Activated naive CD8-positive, alpha-beta T cell treated with anti-CD3 and anti-CD28 coated beads for 36 hours (primary cell): ENCODE data around the gene UBXN2A. TPM values are rescaled to one million over a fixed set of nuclear protein-coding genes. Genes with fewer than 3 reads are reported as not detected.

Experiments
- DNase-seq: peaks from one replicate; pipeline ENCODE4 v3.0.0; 2021
- H3K27ac Mint-ChIP-seq: one replicate; pipeline ENCODE4 v1.8.0; 2022; ENCODE audit warnings: mild to moderate bottlenecking, moderate library complexity, mixed read lengths
- H3K27me3 Mint-ChIP-seq: one replicate; pipeline ENCODE4 v1.8.0; 2022; ENCODE audit warnings: mild to moderate bottlenecking, mixed read lengths
- H3K36me3 Mint-ChIP-seq: one replicate; pipeline ENCODE4 v1.8.0; 2021; ENCODE audit warnings: mild to moderate bottlenecking, mixed read lengths
- H3K4me1 Mint-ChIP-seq: one replicate; pipeline ENCODE4 v1.8.0; 2021; ENCODE audit warnings: mixed read lengths
- H3K4me3 Mint-ChIP-seq: one replicate; pipeline ENCODE4 v1.8.0; 2022; ENCODE audit warnings: mild to moderate bottlenecking, moderate library complexity, mixed read lengths
- H3K9me3 Mint-ChIP-seq: one replicate; pipeline ENCODE4 v1.8.0; 2022; ENCODE audit warnings: mixed read lengths
- total RNA-seq, 2 experiments: library from RNA; stranded (reverse); gene quantifications; one replicate each; pipeline ENCODE4 v1.2.3, GENCODE V29; 2021

UBXN2A gene
- total RNA-seq, 2 experiments from 2014 or later: 12.4 to 12.6 TPM

DNA sequence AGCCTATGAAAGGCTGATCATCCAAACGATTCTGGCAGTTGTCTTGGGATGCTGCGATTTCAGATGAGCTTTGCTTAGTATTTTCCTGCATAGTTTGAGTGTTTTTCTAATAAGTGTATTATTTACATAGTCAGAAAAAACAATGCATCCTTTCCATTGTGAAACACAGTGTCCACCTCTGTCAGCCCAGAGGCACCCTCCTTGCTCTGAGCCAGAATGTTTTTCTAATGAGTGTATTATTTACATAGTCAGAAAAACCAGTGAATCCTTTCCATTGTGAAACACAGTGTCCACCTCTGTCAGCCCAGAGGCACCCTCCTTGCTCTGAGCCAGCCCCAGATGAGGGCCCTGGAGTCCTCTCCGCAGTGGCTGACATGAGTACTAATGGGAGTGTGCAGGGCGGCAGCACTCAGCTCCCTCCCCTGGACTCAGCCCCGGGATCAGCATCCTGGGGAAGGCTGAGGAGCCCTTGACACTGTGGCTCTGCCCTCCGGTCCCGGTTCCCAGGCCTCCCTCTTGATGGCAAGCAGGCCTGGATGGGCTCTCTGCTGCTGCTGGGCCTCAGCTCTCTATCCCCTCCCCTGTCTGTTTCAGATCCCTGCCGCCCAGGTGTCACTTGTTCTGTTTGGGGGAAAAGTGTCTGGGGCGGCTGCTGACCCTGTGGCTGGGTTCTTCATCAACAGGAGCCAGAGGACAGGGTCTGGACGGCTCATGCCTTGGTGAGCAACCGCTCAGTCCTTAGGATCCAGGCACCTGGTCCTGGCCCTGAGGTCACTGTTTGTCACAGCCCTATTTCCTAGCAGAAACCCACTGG, 75.5 kb downstream of the UBXN2A start:
- no peak for DNase-seq
- no peak overlapping the region for H3K27ac Mint-ChIP-seq
- no peaks in the 10 kb centered on the region for H3K4me1 Mint-ChIP-seq
- H3K9me3 Mint-ChIP-seq: no peaks in the 10 kb centered on the region
- peaks cover 27% of the 10 kb centered on the region for H3K27me3 Mint-ChIP-seq
- H3K4me3 Mint-ChIP-seq: no peak overlapping the region
- H3K36me3 Mint-ChIP-seq: no peaks in the 10 kb centered on the region

DNA sequence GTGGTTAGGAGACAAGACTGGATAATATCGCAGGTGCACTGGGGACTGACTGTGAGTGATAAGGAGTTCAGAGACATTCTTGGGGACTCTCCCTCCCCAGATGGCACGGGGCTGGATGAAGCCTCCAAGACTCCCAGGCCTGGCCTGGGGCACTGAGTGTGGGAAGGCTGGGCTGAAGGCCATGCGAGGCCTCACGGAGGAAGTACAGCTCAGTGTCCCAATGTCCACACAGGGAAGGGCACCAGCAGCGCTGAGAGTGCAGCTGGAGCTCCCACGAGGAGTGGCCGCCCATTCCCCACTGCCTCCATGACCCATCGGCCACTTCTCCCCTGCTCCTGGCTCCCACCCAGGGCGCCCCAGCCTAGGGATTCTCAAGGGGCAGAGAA, 76.1 kb downstream of the UBXN2A start:
- Mint-ChIP-seq H3K9me3 (no peaks in the 10 kb centered on the region), H3K4me3 (no peak overlapping the region), H3K27me3 (peaks cover 21% of the 10 kb centered on the region), H3K36me3 (no peaks in the 10 kb centered on the region), H3K27ac (no peak overlapping the region), H3K4me1 (no peaks in the 10 kb centered on the region)
- DNase-seq: no peak

DNA sequence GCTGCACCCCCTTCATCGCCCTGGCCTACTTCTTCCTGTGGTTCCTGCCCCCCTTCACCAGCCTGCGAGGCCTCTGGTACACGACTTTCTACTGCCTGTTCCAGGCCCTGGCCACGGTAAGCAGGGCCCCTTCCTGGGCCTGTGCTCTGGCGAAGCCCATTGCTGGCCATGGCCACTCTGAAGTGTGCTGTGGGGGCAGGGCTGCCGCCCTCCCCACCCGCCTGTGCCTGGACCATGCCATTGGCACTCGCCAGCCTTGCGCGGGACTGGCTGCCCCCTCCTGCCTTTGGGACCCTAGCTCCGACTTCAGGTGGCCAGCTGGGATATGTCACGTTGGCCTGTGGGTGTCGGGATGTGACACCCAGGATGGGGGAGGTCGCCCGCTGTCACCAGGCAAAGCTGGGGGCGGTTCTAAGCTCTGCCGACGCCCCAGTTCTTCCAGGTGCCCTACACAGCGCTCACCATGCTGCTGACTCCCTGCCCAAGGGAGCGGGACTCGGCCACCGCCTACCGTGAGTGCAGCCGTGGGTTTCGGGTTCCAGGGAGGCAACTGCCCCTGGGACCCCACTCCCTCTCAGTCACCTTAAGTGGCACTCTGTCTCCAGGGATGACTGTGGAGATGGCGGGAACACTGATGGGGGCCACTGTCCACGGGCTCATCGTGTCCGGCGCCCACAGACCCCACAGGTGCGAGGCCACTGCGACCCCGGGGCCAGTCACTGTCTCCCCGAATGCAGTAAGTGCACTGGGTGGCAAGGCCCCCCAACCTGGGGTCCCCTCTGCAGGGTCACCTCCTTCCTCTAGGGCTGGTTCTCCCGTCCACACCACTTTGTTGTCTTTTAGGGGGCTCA, 76.8 kb downstream of the UBXN2A start:
- peaks cover under 1% of the 10 kb centered on the region for H3K36me3 Mint-ChIP-seq
- no peaks in the 10 kb centered on the region for H3K4me1 Mint-ChIP-seq
- DNase-seq: no peak
- H3K27ac Mint-ChIP-seq: no peak overlapping the region
- H3K27me3 Mint-ChIP-seq: peaks cover 14% of the 10 kb centered on the region
- no peaks in the 10 kb centered on the region for H3K9me3 Mint-ChIP-seq
- no peak overlapping the region for H3K4me3 Mint-ChIP-seq

DNA sequence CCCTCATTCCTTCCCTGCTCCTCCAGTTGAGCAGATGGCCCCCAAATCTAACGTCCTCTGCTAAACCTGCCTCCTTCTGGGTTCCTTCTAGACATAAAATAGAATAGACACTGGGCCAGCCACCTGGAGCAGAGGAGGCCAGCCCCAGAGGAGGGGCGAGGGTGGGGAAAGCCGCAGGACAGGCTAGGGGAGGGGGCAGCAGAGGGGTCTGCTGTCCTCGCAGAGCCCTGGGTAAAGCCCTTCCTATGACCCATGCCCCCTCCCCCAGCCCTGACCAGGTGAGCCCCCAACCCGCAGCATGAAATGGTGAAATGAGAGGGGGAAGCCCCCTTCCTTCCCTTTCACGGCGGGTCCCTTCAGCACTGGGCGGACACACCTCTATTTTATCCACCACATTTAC, 77.4 kb downstream of the UBXN2A start:
- H3K27me3 Mint-ChIP-seq: peaks cover 8% of the 10 kb centered on the region
- no peaks in the 10 kb centered on the region for H3K9me3 Mint-ChIP-seq
- no peak overlapping the region for H3K27ac Mint-ChIP-seq
- DNase-seq: no peak
- no peak overlapping the region for H3K4me3 Mint-ChIP-seq
- peaks cover 6% of the 10 kb centered on the region for H3K36me3 Mint-ChIP-seq
- no peaks in the 10 kb centered on the region for H3K4me1 Mint-ChIP-seq

DNA sequence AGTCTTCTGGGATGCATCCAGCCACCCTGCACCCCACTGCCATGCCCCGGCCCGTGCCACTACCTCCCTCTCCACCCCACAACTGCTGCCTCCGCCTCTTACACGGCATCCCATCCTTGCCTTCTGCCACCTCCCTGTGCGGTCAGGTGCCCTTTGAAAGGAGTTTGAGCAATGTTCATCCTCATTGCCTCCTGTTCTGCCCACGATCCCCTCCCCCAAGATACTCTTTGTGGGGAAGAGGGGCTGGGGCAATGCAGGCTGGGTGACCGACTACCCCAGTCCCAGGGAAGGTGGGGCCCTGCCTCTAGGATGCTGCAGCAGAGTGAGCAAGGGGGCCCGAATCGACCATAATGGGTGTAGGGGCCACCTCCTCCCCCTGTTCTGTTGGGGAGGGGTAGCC, 78.0 kb downstream of the UBXN2A start:
- Mint-ChIP-seq H3K27me3 (peaks cover 3% of the 10 kb centered on the region), H3K36me3 (peaks cover 10% of the 10 kb centered on the region), H3K27ac (no peak overlapping the region), H3K9me3 (no peaks in the 10 kb centered on the region), H3K4me1 (no peaks in the 10 kb centered on the region), H3K4me3 (no peak overlapping the region)
- DNase-seq: no peak

DNA sequence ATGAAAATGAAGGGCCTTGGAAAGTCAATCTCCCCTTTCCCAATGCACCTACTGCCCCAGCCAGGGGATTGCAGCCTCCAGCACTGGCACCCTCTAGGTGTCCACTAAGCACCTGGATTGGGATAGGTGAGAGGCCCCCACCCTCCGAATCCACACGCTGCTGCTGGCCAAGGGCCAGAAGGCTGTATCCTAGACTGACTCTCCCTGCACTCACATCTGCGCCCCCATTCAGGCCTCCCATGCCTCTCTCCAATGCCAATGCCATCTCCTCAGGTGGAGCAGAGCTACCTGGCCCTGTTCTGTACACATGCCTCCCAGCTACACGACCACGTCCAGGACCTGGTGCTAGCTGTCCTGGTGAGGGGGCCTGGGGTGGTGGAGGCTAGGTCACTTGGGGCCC, 79.5 kb downstream of the UBXN2A start:
- no peak for DNase-seq
- Mint-ChIP-seq H3K36me3 (peaks cover 14% of the 10 kb centered on the region), H3K27me3 (no peaks in the 10 kb centered on the region), H3K4me3 (no peak overlapping the region), H3K4me1 (no peaks in the 10 kb centered on the region), H3K9me3 (no peaks in the 10 kb centered on the region), H3K27ac (no peak overlapping the region)

DNA sequence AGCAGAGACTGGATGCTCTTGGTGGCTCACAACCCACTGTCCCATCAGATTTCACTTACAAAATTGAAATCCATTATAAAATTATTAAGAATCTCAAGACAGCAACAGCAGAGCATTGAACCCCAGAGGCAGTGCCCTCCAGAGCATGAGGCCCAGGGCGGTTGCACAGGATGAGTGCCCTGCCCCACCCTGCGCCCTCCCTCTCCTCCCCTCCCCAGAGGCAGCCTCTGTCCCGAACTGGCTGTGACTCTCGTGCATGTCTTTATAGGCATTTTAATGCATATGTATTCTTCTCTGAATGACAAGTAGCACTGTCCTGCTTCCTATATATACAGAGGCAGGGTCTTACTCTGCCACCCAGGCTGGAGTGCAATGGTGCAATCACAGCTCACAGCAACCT, 80.0 kb downstream of the UBXN2A start:
- no peak overlapping the region for H3K27ac Mint-ChIP-seq
- DNase-seq: no peak

GRCh38 chr2:24021122-24021998, 81.1 kb downstream of the UBXN2A start:
- H3K4me3 Mint-ChIP-seq: no peak overlapping the region
- H3K27me3 Mint-ChIP-seq: no peaks in the 10 kb centered on the region
- H3K36me3 Mint-ChIP-seq: peaks cover 16% of the 10 kb centered on the region
- peaks cover 2% of the 10 kb centered on the region for H3K4me1 Mint-ChIP-seq
- DNase-seq: peak; percentile 25
- no peaks in the 10 kb centered on the region for H3K9me3 Mint-ChIP-seq
- no peak overlapping the region for H3K27ac Mint-ChIP-seq

More for the DNA sequence above, 80.0 kb downstream of the UBXN2A start:
- Mint-ChIP-seq H3K4me3 (no peak overlapping the region), H3K27me3 (no peaks in the 10 kb centered on the region), H3K9me3 (no peaks in the 10 kb centered on the region), H3K4me1 (no peaks in the 10 kb centered on the region), H3K36me3 (peaks cover 16% of the 10 kb centered on the region)

DNA sequence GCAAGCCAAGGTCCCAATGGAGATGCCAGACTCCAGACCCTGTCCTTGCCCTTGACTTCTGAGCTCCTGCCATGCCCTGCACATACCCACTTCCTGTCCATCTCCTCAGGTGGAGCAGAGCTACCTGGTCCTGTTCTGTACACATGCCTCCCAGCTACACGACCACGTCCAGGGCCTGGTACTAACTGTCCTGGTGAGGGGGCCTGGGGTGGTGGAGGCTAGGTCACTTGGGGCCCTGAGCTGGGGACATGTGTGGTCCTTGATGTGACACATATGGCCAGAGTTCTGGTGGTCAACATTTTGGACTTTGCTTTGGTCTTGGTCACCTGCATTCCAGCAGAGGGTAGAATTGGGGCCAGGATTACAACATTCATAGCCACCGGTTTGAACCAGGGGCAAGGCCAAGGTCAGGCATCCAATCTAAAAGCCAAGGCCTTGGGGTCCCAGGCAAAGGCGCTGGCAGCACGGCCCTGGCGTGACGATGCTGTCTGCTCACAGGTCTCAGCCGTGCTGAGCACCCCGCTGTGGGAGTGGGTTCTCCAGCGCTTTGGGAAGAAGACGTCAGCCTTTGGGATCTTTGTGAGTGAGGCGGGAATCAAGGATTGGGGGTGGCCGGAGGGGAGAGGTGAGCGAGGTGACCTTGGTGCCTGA, 82.2 kb downstream of the UBXN2A start:
- no peak overlapping the region for H3K4me3 Mint-ChIP-seq
- no peaks in the 10 kb centered on the region for H3K27me3 Mint-ChIP-seq
- peaks cover 6% of the 10 kb centered on the region for H3K4me1 Mint-ChIP-seq
- peaks cover 17% of the 10 kb centered on the region for H3K36me3 Mint-ChIP-seq
- H3K27ac Mint-ChIP-seq: no peak overlapping the region
- no peaks in the 10 kb centered on the region for H3K9me3 Mint-ChIP-seq
- DNase-seq: no peak

- H3K27ac Mint-ChIP-seq: no peak overlapping the region
- peaks cover 17% of the 10 kb centered on the region for H3K36me3 Mint-ChIP-seq
- H3K4me1 Mint-ChIP-seq: peaks cover 6% of the 10 kb centered on the region
- no peak overlapping the region for H3K4me3 Mint-ChIP-seq
- no peaks in the 10 kb centered on the region for H3K27me3 Mint-ChIP-seq
- no peaks in the 10 kb centered on the region for H3K9me3 Mint-ChIP-seq
- DNase-seq: no peak
Observed at GRCh38 chr2:24022975-24023575, 82.8 kb downstream of the UBXN2A start.

- peaks cover 6% of the 10 kb centered on the region for H3K4me1 Mint-ChIP-seq
- H3K36me3 Mint-ChIP-seq: peaks cover 22% of the 10 kb centered on the region
- H3K4me3 Mint-ChIP-seq: no peak overlapping the region
- no peaks in the 10 kb centered on the region for H3K27me3 Mint-ChIP-seq
- no peak for DNase-seq
- no peaks in the 10 kb centered on the region for H3K9me3 Mint-ChIP-seq
- H3K27ac Mint-ChIP-seq: no peak overlapping the region
Observed at GRCh38 chr2:24024018-24024417, 83.8 kb downstream of the UBXN2A start.

GRCh38 chr2:24024996-24025663, 84.9 kb downstream of the UBXN2A start:
- Mint-ChIP-seq H3K27ac (no peak overlapping the region), H3K36me3 (peaks cover 26% of the 10 kb centered on the region), H3K27me3 (no peaks in the 10 kb centered on the region), H3K9me3 (no peaks in the 10 kb centered on the region), H3K4me3 (no peak overlapping the region), H3K4me1 (peaks cover 6% of the 10 kb centered on the region)
- no peak for DNase-seq

GRCh38 chr2:24026233-24026632, 86.0 kb downstream of the UBXN2A start:
- peaks cover 6% of the 10 kb centered on the region for H3K4me1 Mint-ChIP-seq
- H3K27ac Mint-ChIP-seq: no peak overlapping the region
- no peaks in the 10 kb centered on the region for H3K27me3 Mint-ChIP-seq
- no peak for DNase-seq
- peaks cover 26% of the 10 kb centered on the region for H3K36me3 Mint-ChIP-seq
- H3K9me3 Mint-ChIP-seq: no peaks in the 10 kb centered on the region
- no peak overlapping the region for H3K4me3 Mint-ChIP-seq
